GM23338 (cell line): ENCODE results near the gene ACOXL. TPM values are rescaled to one million over a fixed set of nuclear protein-coding genes. Genes with fewer than 3 reads are reported as not detected.

Source experiments
- ATAC-seq: fragments of 200-7000 bp; cut with Tn5 transposase; 3 replicates; pipeline ENCODE4 v1.9.1; 2020
- DNase-seq: peaks from one replicate; pipeline ENCODE4 v3.0.0-alpha.2; 2015; ENCODE audit warnings: low spot score
- H2AFZ ChIP-seq: fragments of 200-600 bp; sonication (generic); 2 replicates; pipeline ENCODE4 v1.8.0; 2016; ENCODE audit warnings: antibody characterized with exemption, mild to moderate bottlenecking, moderate library complexity
- H3F3A ChIP-seq: fragments of 200-600 bp; sonication (generic); replicated peaks from 2 replicates; pipeline ENCODE4 v1.8.0; 2017; ENCODE audit warnings: antibody characterized with exemption, mixed run types, low read depth
- H3K27ac ChIP-seq: fragments of 200-600 bp; sonication (generic); 2 replicates; pipeline ENCODE4 v1.6.1; 2016; ENCODE audit warnings: low read depth
- H3K27me3 ChIP-seq: fragments of 200-600 bp; sonication (generic); 2 replicates; pipeline ENCODE4 v1.8.0; 2016; ENCODE audit warnings: mild to moderate bottlenecking, mixed run types, moderate library complexity; ENCODE audit not compliant: insufficient read depth
- H3K36me3 ChIP-seq: fragments of 200-600 bp; sonication (generic); 2 replicates; pipeline ENCODE4 v1.8.0; 2016; ENCODE audit warnings: mild to moderate bottlenecking; ENCODE audit not compliant: insufficient read depth
- H3K4me1 ChIP-seq: fragments of 200-600 bp; sonication (generic); 2 replicates; pipeline ENCODE4 v1.8.0; 2016; ENCODE audit warnings: mild to moderate bottlenecking, moderate library complexity; ENCODE audit not compliant: insufficient read depth
- H3K4me2 ChIP-seq: fragments of 200-600 bp; sonication (generic); 2 replicates; pipeline ENCODE4 v1.7.1; 2017; ENCODE audit warnings: mixed run types
- H3K4me3 ChIP-seq: fragments of 200-600 bp; sonication (generic); 2 replicates; pipeline ENCODE4 v1.6.1; 2016; ENCODE audit warnings: mixed run types
- H3K79me2 ChIP-seq: fragments of 200-600 bp; sonication (generic); replicated peaks from 2 replicates; pipeline ENCODE4 v1.8.0; 2017; ENCODE audit warnings: mild to moderate bottlenecking; ENCODE audit not compliant: insufficient read depth
- H3K9me2 ChIP-seq: fragments of 200-600 bp; sonication (generic); 2 replicates; pipeline ENCODE4 v1.8.0; 2017; ENCODE audit not compliant: insufficient read depth
- H4K20me1 ChIP-seq: fragments of 200-600 bp; sonication (generic); replicated peaks from 2 replicates; pipeline ENCODE4 v1.8.0; 2017; ENCODE audit warnings: mild to moderate bottlenecking; ENCODE audit not compliant: insufficient read depth
- H3K27ac Mint-ChIP-seq: 2 replicates; pipeline ENCODE4 v1.8.0; 2020; ENCODE audit warnings: inconsistent platforms, mild to moderate bottlenecking, moderate library complexity, mixed read lengths
- H3K27me3 Mint-ChIP-seq: 3 replicates; pipeline ENCODE4 v1.8.0; 2022; ENCODE audit warnings: low read depth, mild to moderate bottlenecking, moderate library complexity, mixed read lengths, inconsistent platforms; ENCODE audit not compliant: insufficient read depth, poor library complexity
- H3K36me3 Mint-ChIP-seq: 3 replicates; pipeline ENCODE4 v1.8.0; 2021; ENCODE audit warnings: low read depth, mild to moderate bottlenecking, inconsistent platforms, moderate library complexity, mixed read lengths
- H3K4me1 Mint-ChIP-seq: 3 replicates; pipeline ENCODE4 v1.8.0; 2020; ENCODE audit warnings: mild to moderate bottlenecking, inconsistent platforms, mixed read lengths
- H3K4me3 Mint-ChIP-seq: 3 replicates; pipeline ENCODE4 v1.8.0; 2021; ENCODE audit warnings: moderate library complexity, mild to moderate bottlenecking, inconsistent platforms, mixed read lengths
- H3K9me3 Mint-ChIP-seq: 3 replicates; pipeline ENCODE4 v1.8.0; 2020; ENCODE audit warnings: moderate library complexity, mild to moderate bottlenecking, inconsistent platforms, mixed read lengths
- CREB1 ChIP-seq: fragments of 250-450 bp; sonication (Bioruptor Pico); IDR thresholded peaks from 2 replicates; pipeline ENCODE4 v1.5.0; 2020; ENCODE audit warnings: low read depth, mild to moderate bottlenecking, moderate library complexity
- ETS1 ChIP-seq: IDR thresholded peaks from 2 replicates; pipeline ENCODE4 v1.6.1; 2016; ENCODE audit warnings: antibody characterized with exemption
- EZH2 ChIP-seq: fragments of 200-600 bp; sonication (generic); IDR thresholded peaks from one replicate; pipeline ENCODE4 v1.8.0; 2017; ENCODE audit warnings: antibody characterized with exemption, mild to moderate bottlenecking, low read depth; ENCODE audit not compliant: unreplicated experiment
- EZH2phosphoT487 ChIP-seq: fragments of 200-600 bp; sonication (generic); IDR thresholded peaks from one replicate; pipeline ENCODE4 v1.8.1; 2018; ENCODE audit warnings: antibody characterized with exemption; ENCODE audit not compliant: unreplicated experiment
- JUNB ChIP-seq: IDR thresholded peaks from one replicate; pipeline ENCODE4 v1.6.1; 2016; ENCODE audit warnings: antibody characterized with exemption; ENCODE audit not compliant: unreplicated experiment
- NANOG ChIP-seq: IDR thresholded peaks from 2 replicates; pipeline ENCODE4 v1.6.1; 2016; ENCODE audit warnings: antibody characterized with exemption, borderline replicate concordance
- POLR2AphosphoS5 ChIP-seq: IDR thresholded peaks from 2 replicates; pipeline ENCODE4 v1.6.1; 2016; ENCODE audit warnings: antibody characterized with exemption, low read depth
- REST ChIP-seq: IDR thresholded peaks from one replicate; pipeline ENCODE4 v1.6.1; 2018; ENCODE audit warnings: antibody characterized with exemption; ENCODE audit not compliant: unreplicated experiment
- STAT1 ChIP-seq: IDR thresholded peaks from one replicate; pipeline ENCODE4 v1.6.1; 2016; ENCODE audit warnings: antibody characterized with exemption; ENCODE audit not compliant: unreplicated experiment
- ZNF114 ChIP-seq: fragments of 250-450 bp; sonication (Bioruptor Pico); IDR thresholded peaks from 2 replicates; pipeline ENCODE4 v1.5.0; 2020; ENCODE audit warnings: mild to moderate bottlenecking, moderate library complexity
- ZNF331 ChIP-seq: fragments of 250-450 bp; sonication (Bioruptor Pico); IDR thresholded peaks from 2 replicates; pipeline ENCODE4 v1.5.0; 2020; ENCODE audit warnings: low read depth, mild to moderate bottlenecking, moderate library complexity
- polyA plus RNA-seq: library from polyadenylated mRNA; unstranded; fragments of >200 nt; fragmentation: Nextera tagmentation; extraction: Ambion mirVana; gene quantifications from 2 replicates; pipeline ENCODE4 v1.2.1, GENCODE V29; 2016
- total RNA-seq: library from RNA; depleted of rRNA; stranded (reverse); fragments of >200 nt; shearing (Covaris generic); gene quantifications from 2 replicates; pipeline ENCODE4 v1.2.3, GENCODE V29; 2014
- TF ChIP-seq, protein P1 (sequence below): fragments of 250-450 bp; sonication (Bioruptor Pico); IDR thresholded peaks from 2 replicates; pipeline ENCODE4 v1.5.0; 2020; ENCODE audit warnings: mild to moderate bottlenecking, moderate library complexity
- TF ChIP-seq, protein P2 (sequence below), 2 experiments: fragments of 200-600 bp in 1 of 2; sonication (generic) in 1 of 2; conservative IDR thresholded peaks; 2 replicates each; pipeline versions ENCODE4 v1.5.1 to v1.6.1; 2016 to 2017; ENCODE audit warnings: antibody characterized with exemption in 2 of 2, low read depth in 2 of 2, mild to moderate bottlenecking in 2 of 2, moderate library complexity in 1 of 2

The ACOXL gene
- total and polyA plus RNA-seq, 2 experiments from 2014 or later = 9.0 to 14.7 TPM

DNA sequence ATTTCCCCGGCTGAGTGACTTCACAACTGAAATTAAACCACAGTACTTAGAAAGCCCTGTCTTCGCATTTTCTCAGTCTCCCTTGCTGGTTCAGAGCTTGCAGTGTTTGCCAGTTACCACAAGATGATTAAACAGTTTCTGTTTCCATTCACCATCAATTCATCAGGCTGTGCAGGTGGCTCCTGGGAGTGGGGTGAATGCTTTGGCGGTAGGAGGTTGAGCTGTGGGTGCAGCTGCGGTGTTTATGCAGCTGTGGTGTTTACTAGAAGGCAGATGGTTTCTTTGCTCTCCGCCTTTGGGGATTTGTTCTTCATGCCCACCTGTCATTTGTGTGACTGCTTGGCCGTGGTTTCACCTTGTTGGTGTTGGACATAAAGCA, 16.1 kb downstream of the ACOXL start:
- H3K79me2 ChIP-seq = peaks cover 26% of the 10 kb centered on the region
- H2AFZ ChIP-seq = no peak overlapping the region
- TF ChIP-seq, protein P1, sequence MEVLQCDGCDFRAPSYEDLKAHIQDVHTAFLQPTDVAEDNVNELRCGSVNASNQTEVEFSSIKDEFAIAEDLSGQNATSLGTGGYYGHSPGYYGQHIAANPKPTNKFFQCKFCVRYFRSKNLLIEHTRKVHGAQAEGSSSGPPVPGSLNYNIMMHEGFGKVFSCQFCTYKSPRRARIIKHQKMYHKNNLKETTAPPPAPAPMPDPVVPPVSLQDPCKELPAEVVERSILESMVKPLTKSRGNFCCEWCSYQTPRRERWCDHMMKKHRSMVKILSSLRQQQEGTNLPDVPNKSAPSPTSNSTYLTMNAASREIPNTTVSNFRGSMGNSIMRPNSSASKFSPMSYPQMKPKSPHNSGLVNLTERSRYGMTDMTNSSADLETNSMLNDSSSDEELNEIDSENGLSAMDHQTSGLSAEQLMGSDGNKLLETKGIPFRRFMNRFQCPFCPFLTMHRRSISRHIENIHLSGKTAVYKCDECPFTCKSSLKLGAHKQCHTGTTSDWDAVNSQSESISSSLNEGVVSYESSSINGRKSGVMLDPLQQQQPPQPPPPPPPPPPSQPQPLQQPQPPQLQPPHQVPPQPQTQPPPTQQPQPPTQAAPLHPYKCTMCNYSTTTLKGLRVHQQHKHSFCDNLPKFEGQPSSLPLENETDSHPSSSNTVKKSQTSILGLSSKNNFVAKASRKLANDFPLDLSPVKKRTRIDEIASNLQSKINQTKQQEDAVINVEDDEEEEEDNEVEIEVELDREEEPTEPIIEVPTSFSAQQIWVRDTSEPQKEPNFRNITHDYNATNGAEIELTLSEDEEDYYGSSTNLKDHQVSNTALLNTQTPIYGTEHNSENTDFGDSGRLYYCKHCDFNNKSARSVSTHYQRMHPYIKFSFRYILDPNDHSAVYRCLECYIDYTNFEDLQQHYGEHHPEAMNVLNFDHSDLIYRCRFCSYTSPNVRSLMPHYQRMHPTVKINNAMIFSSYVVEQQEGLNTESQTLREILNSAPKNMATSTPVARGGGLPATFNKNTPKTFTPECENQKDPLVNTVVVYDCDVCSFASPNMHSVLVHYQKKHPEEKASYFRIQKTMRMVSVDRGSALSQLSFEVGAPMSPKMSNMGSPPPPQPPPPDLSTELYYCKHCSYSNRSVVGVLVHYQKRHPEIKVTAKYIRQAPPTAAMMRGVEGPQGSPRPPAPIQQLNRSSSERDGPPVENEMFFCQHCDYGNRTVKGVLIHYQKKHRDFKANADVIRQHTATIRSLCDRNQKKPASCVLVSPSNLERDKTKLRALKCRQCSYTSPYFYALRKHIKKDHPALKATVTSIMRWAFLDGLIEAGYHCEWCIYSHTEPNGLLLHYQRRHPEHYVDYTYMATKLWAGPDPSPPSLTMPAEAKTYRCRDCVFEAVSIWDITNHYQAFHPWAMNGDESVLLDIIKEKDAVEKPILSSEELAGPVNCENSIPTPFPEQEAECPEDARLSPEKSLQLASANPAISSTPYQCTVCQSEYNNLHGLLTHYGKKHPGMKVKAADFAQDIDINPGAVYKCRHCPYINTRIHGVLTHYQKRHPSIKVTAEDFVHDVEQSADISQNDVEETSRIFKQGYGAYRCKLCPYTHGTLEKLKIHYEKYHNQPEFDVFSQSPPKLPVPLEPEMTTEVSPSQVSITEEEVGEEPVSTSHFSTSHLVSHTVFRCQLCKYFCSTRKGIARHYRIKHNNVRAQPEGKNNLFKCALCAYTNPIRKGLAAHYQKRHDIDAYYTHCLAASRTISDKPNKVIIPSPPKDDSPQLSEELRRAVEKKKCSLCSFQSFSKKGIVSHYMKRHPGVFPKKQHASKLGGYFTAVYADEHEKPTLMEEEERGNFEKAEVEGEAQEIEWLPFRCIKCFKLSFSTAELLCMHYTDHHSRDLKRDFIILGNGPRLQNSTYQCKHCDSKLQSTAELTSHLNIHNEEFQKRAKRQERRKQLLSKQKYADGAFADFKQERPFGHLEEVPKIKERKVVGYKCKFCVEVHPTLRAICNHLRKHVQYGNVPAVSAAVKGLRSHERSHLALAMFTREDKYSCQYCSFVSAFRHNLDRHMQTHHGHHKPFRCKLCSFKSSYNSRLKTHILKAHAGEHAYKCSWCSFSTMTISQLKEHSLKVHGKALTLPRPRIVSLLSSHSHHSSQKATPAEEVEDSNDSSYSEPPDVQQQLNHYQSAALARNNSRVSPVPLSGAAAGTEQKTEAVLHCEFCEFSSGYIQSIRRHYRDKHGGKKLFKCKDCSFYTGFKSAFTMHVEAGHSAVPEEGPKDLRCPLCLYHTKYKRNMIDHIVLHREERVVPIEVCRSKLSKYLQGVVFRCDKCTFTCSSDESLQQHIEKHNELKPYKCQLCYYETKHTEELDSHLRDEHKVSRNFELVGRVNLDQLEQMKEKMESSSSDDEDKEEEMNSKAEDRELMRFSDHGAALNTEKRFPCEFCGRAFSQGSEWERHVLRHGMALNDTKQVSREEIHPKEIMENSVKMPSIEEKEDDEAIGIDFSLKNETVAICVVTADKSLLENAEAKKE (CRISPR knock-in tag) = no peak
- no peak for TF ChIP-seq ZNF331
- no peak for TF ChIP-seq STAT1
- no peak for TF ChIP-seq ZNF114 (CRISPR knock-in tag)
- no peak for TF ChIP-seq EZH2
- TF ChIP-seq ETS1 = no peak
- no peak for TF ChIP-seq POLR2AphosphoS5
- TF ChIP-seq, protein P2, sequence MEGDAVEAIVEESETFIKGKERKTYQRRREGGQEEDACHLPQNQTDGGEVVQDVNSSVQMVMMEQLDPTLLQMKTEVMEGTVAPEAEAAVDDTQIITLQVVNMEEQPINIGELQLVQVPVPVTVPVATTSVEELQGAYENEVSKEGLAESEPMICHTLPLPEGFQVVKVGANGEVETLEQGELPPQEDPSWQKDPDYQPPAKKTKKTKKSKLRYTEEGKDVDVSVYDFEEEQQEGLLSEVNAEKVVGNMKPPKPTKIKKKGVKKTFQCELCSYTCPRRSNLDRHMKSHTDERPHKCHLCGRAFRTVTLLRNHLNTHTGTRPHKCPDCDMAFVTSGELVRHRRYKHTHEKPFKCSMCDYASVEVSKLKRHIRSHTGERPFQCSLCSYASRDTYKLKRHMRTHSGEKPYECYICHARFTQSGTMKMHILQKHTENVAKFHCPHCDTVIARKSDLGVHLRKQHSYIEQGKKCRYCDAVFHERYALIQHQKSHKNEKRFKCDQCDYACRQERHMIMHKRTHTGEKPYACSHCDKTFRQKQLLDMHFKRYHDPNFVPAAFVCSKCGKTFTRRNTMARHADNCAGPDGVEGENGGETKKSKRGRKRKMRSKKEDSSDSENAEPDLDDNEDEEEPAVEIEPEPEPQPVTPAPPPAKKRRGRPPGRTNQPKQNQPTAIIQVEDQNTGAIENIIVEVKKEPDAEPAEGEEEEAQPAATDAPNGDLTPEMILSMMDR (conservative IDR thresholded peaks at IDR 0.05; ENCODE audit: low read depth in 2 of 2) = no peak
- TF ChIP-seq REST = no peak
- no peak for TF ChIP-seq CREB1 (CRISPR knock-in tag)
- no peak for TF ChIP-seq NANOG
- TF ChIP-seq EZH2phosphoT487 = no peak
- TF ChIP-seq JUNB = no peak
- peaks cover 37% of the 10 kb centered on the region for H3K4me1 ChIP-seq
- Mint-ChIP-seq H3K27me3 (peaks cover 10% of the 10 kb centered on the region), H3K9me3 (no peaks in the 10 kb centered on the region), H3K27ac (no peak overlapping the region), H3K4me1 (peaks cover 56% of the 10 kb centered on the region), H3K36me3 (0 out of 3 replicates have a peak, but pooled peaks cover 3% of the 10 kb centered on the region), H3K4me3 (peak overlapping the region; percentile 2; the same call in 1 of the 3 replicates)
- H3K4me3 ChIP-seq = no peak overlapping the region
- ATAC-seq (peak; percentile 47), DNase-seq (no peak)
- H3K27ac ChIP-seq = no peak overlapping the region
- H4K20me1 ChIP-seq = no peaks in the 10 kb centered on the region
- 0 out of 2 replicates have a peak, but pooled peaks cover 2% of the 10 kb centered on the region for H3F3A ChIP-seq
- H3K9me2 ChIP-seq = 0 out of 2 replicates have a peak, but pooled peaks cover 7% of the 10 kb centered on the region
- no peaks in the 10 kb centered on the region for H3K27me3 ChIP-seq
- H3K4me2 ChIP-seq = peak overlapping the region; percentile 45; the same call in 1 of the 2 replicates
- H3K36me3 ChIP-seq = no peaks in the 10 kb centered on the region
